Measurements from ENCODE around the gene THOC5. TPM values are rescaled to one million over a fixed set of nuclear protein-coding genes. Genes with fewer than 3 reads are reported as not detected.
"Not testable (repeated sequence)": the region's sequence is repeated elsewhere in the genome, so short reads cannot be mapped to it uniquely, and the experiment has no call there.

THOC5 gene
- total RNA-seq, 4 donors from 2014 or later: 23.9 to 46.6 (median 30.3) TPM

- no peaks in the 10 kb centered on the region for H3K36me3 ChIP-seq
- WGBS, 2 donors: 66 to 74% methylated on average over 9 of the region's 9 CpGs
- no peaks in the 10 kb centered on the region for H3K4me1 ChIP-seq
- TF ChIP-seq POLR2A (IDR thresholded peaks at IDR 0.05): no peak
- TF ChIP-seq, protein P1, sequence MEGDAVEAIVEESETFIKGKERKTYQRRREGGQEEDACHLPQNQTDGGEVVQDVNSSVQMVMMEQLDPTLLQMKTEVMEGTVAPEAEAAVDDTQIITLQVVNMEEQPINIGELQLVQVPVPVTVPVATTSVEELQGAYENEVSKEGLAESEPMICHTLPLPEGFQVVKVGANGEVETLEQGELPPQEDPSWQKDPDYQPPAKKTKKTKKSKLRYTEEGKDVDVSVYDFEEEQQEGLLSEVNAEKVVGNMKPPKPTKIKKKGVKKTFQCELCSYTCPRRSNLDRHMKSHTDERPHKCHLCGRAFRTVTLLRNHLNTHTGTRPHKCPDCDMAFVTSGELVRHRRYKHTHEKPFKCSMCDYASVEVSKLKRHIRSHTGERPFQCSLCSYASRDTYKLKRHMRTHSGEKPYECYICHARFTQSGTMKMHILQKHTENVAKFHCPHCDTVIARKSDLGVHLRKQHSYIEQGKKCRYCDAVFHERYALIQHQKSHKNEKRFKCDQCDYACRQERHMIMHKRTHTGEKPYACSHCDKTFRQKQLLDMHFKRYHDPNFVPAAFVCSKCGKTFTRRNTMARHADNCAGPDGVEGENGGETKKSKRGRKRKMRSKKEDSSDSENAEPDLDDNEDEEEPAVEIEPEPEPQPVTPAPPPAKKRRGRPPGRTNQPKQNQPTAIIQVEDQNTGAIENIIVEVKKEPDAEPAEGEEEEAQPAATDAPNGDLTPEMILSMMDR (IDR thresholded peaks at IDR 0.05): no peak
- H3K27me3 ChIP-seq: no peaks in the 10 kb centered on the region
- DNase-seq: peak; percentile 13 to 15
- H3K4me3 ChIP-seq (replicated peaks in 1 of 3): no peak overlapping the region
- intact Hi-C loops (cut with DNase I): no loop called here
- no peaks in the 10 kb centered on the region for H3K9me3 ChIP-seq
- no peak overlapping the region for H3K27ac ChIP-seq
These were observed 34.6 kb upstream of the THOC5 start for GRCh38 chr22:29587938-29588699.

GRCh38 chr22:29586193-29586705, 32.7 kb upstream of the THOC5 start:
- H3K27me3 ChIP-seq; H3K9me3 ChIP-seq; H3K36me3 ChIP-seq; H3K27ac ChIP-seq; H3K4me3 ChIP-seq (replicated peaks in 1 of 3); H3K4me1 ChIP-seq; intact Hi-C loops (cut with DNase I); DNase-seq: not testable (repeated sequence)
- WGBS, 2 donors: 90 to 93% methylated on average over 4 of the region's 4 CpGs

GRCh38 chr22:29584975-29585374, 31.4 kb upstream of the THOC5 start:
- Histone ChIP-seq H3K4me3 (replicated peaks in 1 of 3) (no peak overlapping the region), H3K36me3 (no peaks in the 10 kb centered on the region), H3K27me3 (no peaks in the 10 kb centered on the region), H3K4me1 (peaks cover 0 to 10% of the 10 kb centered on the region in 2 donors), H3K9me3 (no peaks in the 10 kb centered on the region), H3K27ac (no peak overlapping the region)
- DNase-seq: no peak
- WGBS, 2 donors: 88 to 94% methylated on average over 3 to 5 of the region's 5 CpGs
- intact Hi-C loops (cut with DNase I): no loop called here
- TF ChIP-seq, protein P1 (IDR thresholded peaks at IDR 0.05): no peak
- TF ChIP-seq POLR2A (IDR thresholded peaks at IDR 0.05): no peak

- H3K4me1 ChIP-seq: peaks cover 0 to 10% of the 10 kb centered on the region in 2 donors
- intact Hi-C loops (cut with DNase I): no loop called here
- DNase-seq: peak; percentile 16 to 22
- H3K9me3 ChIP-seq: no peaks in the 10 kb centered on the region
- H3K4me3 ChIP-seq (replicated peaks in 1 of 3): no peak overlapping the region
- 70 to 74% methylated on average over 12 of the region's 12 CpGs for WGBS, 2 donors
- TF ChIP-seq, protein P1 (IDR thresholded peaks at IDR 0.05): no peak
- no peak for TF ChIP-seq POLR2A (IDR thresholded peaks at IDR 0.05)
- no peaks in the 10 kb centered on the region for H3K27me3 ChIP-seq
- no peaks in the 10 kb centered on the region for H3K36me3 ChIP-seq
- H3K27ac ChIP-seq: no peak overlapping the region
These were observed 28.2 kb upstream of the THOC5 start for GRCh38 chr22:29581799-29582198.

GRCh38 chr22:29580200-29580810, 26.7 kb upstream of the THOC5 start:
- intact Hi-C loops (cut with DNase I): no loop called here
- Histone ChIP-seq H3K27ac (peak overlapping the region in 2 of 3 donors; percentile 32 to 62), H3K4me3 (replicated peaks in 1 of 3) (peak overlapping the region in 1 of 3 donors; percentile 61), H3K27me3 (no peaks in the 10 kb centered on the region), H3K4me1 (peaks cover 0 to 10% of the 10 kb centered on the region in 2 donors), H3K36me3 (no peaks in the 10 kb centered on the region), H3K9me3 (no peaks in the 10 kb centered on the region)
- WGBS, 2 donors: 41% methylated on average over 8 of the region's 8 CpGs
- TF ChIP-seq POLR2A (IDR thresholded peaks at IDR 0.05): no peak
- TF ChIP-seq, protein P1 (IDR thresholded peaks at IDR 0.05): no peak
- no peak for DNase-seq

All from thyroid gland (tissue), 4 donors.